Muscle layer of duodenum (tissue), 2 donors: ENCODE data around the gene SDR42E1.

ENCODE experiments used
- H3K27ac ChIP-seq: one replicate; pipeline ENCODE4 v1.7.0; 2013; ENCODE audit warnings: mild to moderate bottlenecking, low read length
- H3K27me3 ChIP-seq: one replicate; pipeline ENCODE4 v1.7.0; 2013; ENCODE audit warnings: low read depth, mild to moderate bottlenecking, control low read depth, low read length
- H3K36me3 ChIP-seq, 2 donors: one replicate each; pipeline ENCODE4 v1.7.0; 2013; ENCODE audit warnings: low read length in 2 of 2, control low read depth in 1 of 2, mild to moderate bottlenecking in 1 of 2; ENCODE audit not compliant: insufficient read depth in 2 of 2, control insufficient read depth in 1 of 2
- H3K4me1 ChIP-seq, 2 donors: one replicate each; pipeline ENCODE4 v1.7.0; 2013; ENCODE audit warnings: low read length in 2 of 2, mild to moderate bottlenecking in 2 of 2, control low read depth in 1 of 2, moderate library complexity in 1 of 2; ENCODE audit not compliant: insufficient read depth in 2 of 2, control insufficient read depth in 1 of 2
- H3K4me3 ChIP-seq, 2 donors: one replicate each; pipeline ENCODE4 v1.7.0; 2013; ENCODE audit warnings: low read length in 2 of 2, low read depth in 1 of 2, mild to moderate bottlenecking in 1 of 2
- H3K9me3 ChIP-seq, 2 donors: one replicate each; pipeline ENCODE4 v1.7.0; 2013; ENCODE audit warnings: low read length in 2 of 2, control low read depth in 1 of 2, mild to moderate bottlenecking in 1 of 2; ENCODE audit not compliant: control insufficient read depth in 1 of 2
- donor health status: healthy.

SDR42E1 gene

GRCh38 chr16:82047374-82047773 lies 36.1 kb upstream of the SDR42E1 start:
- Histone ChIP-seq H3K27me3 (no peaks in the 10 kb centered on the region), H3K36me3 (no peaks in the 10 kb centered on the region), H3K4me1 (no peaks in the 10 kb centered on the region), H3K4me3 (no peak overlapping the region), H3K27ac (no peak overlapping the region), H3K9me3 (no peaks in the 10 kb centered on the region)

- no peak overlapping the region for H3K4me3 ChIP-seq
- H3K9me3 ChIP-seq = no peaks in the 10 kb centered on the region
- H3K27ac ChIP-seq = no peak overlapping the region
- H3K27me3 ChIP-seq = no peaks in the 10 kb centered on the region
- H3K4me1 ChIP-seq = no peaks in the 10 kb centered on the region
- no peaks in the 10 kb centered on the region for H3K36me3 ChIP-seq
Observed at GRCh38 chr16:82046941-82047340, 35.7 kb upstream of the SDR42E1 start.

GRCh38 chr16:82046541-82046940 lies 35.3 kb upstream of the SDR42E1 start:
- H3K36me3 ChIP-seq = no peaks in the 10 kb centered on the region
- no peak overlapping the region for H3K27ac ChIP-seq
- no peaks in the 10 kb centered on the region for H3K9me3 ChIP-seq
- no peaks in the 10 kb centered on the region for H3K27me3 ChIP-seq
- H3K4me3 ChIP-seq = no peak overlapping the region
- no peaks in the 10 kb centered on the region for H3K4me1 ChIP-seq

GRCh38 chr16:82045465-82045864 lies 34.2 kb upstream of the SDR42E1 start:
- no peaks in the 10 kb centered on the region for H3K9me3 ChIP-seq
- H3K4me1 ChIP-seq = no peaks in the 10 kb centered on the region
- no peaks in the 10 kb centered on the region for H3K27me3 ChIP-seq
- H3K4me3 ChIP-seq = no peak overlapping the region
- H3K36me3 ChIP-seq = no peaks in the 10 kb centered on the region
- no peak overlapping the region for H3K27ac ChIP-seq

GRCh38 chr16:82044585-82044911 lies 33.3 kb upstream of the SDR42E1 start:
- H3K4me1 ChIP-seq = no peaks in the 10 kb centered on the region
- no peak overlapping the region for H3K4me3 ChIP-seq
- H3K9me3 ChIP-seq = no peaks in the 10 kb centered on the region
- H3K27ac ChIP-seq = no peak overlapping the region
- H3K36me3 ChIP-seq = no peaks in the 10 kb centered on the region
- no peaks in the 10 kb centered on the region for H3K27me3 ChIP-seq

GRCh38 chr16:82043680-82044584 lies 32.7 kb upstream of the SDR42E1 start:
- H3K27ac ChIP-seq = no peak overlapping the region
- H3K4me1 ChIP-seq = no peaks in the 10 kb centered on the region
- H3K27me3 ChIP-seq = no peaks in the 10 kb centered on the region
- H3K9me3 ChIP-seq = no peaks in the 10 kb centered on the region
- no peak overlapping the region for H3K4me3 ChIP-seq
- H3K36me3 ChIP-seq = no peaks in the 10 kb centered on the region

GRCh38 chr16:82042846-82043245 lies 31.6 kb upstream of the SDR42E1 start:
- no peak overlapping the region for H3K27ac ChIP-seq

GRCh38 chr16:82042144-82042543 lies 30.9 kb upstream of the SDR42E1 start:
- H3K9me3 ChIP-seq = no peaks in the 10 kb centered on the region
- H3K27me3 ChIP-seq = no peaks in the 10 kb centered on the region
- no peaks in the 10 kb centered on the region for H3K36me3 ChIP-seq
- no peak overlapping the region for H3K4me3 ChIP-seq
- H3K27ac ChIP-seq = no peak overlapping the region
- no peaks in the 10 kb centered on the region for H3K4me1 ChIP-seq

More at GRCh38 chr16:82042846-82043245, 31.6 kb upstream of the SDR42E1 start:
- Histone ChIP-seq H3K36me3 (no peaks in the 10 kb centered on the region), H3K27me3 (no peaks in the 10 kb centered on the region), H3K9me3 (no peaks in the 10 kb centered on the region), H3K4me1 (no peaks in the 10 kb centered on the region), H3K4me3 (no peak overlapping the region)

GRCh38 chr16:82041542-82041941 lies 30.3 kb upstream of the SDR42E1 start:
- Histone ChIP-seq H3K27ac (no peak overlapping the region), H3K4me1 (no peaks in the 10 kb centered on the region), H3K36me3 (no peaks in the 10 kb centered on the region), H3K4me3 (no peak overlapping the region), H3K9me3 (no peaks in the 10 kb centered on the region), H3K27me3 (no peaks in the 10 kb centered on the region)

- H3K27me3 ChIP-seq = no peaks in the 10 kb centered on the region
- no peak overlapping the region for H3K4me3 ChIP-seq
- H3K9me3 ChIP-seq = no peaks in the 10 kb centered on the region
Observed at GRCh38 chr16:82040296-82040695, 29.0 kb upstream of the SDR42E1 start.

GRCh38 chr16:82037666-82038065 lies 26.4 kb upstream of the SDR42E1 start:
- Histone ChIP-seq H3K9me3 (no peaks in the 10 kb centered on the region), H3K4me1 (no peaks in the 10 kb centered on the region), H3K27ac (no peak overlapping the region), H3K27me3 (no peaks in the 10 kb centered on the region), H3K4me3 (no peak overlapping the region), H3K36me3 (no peaks in the 10 kb centered on the region)

More at GRCh38 chr16:82040296-82040695, 29.0 kb upstream of the SDR42E1 start:
- H3K4me1 ChIP-seq = no peaks in the 10 kb centered on the region
- H3K36me3 ChIP-seq = no peaks in the 10 kb centered on the region
- no peak overlapping the region for H3K27ac ChIP-seq

- H3K4me1 ChIP-seq = no peaks in the 10 kb centered on the region
- peak overlapping the region in 1 of 2 donors; percentile 47 for H3K4me3 ChIP-seq
- no peaks in the 10 kb centered on the region for H3K27me3 ChIP-seq
- H3K27ac ChIP-seq = no peak overlapping the region
- no peaks in the 10 kb centered on the region for H3K36me3 ChIP-seq
- no peaks in the 10 kb centered on the region for H3K9me3 ChIP-seq
Observed at GRCh38 chr16:82037251-82037650, 26.0 kb upstream of the SDR42E1 start.
